Adrenal gland (tissue), 5 donors: ENCODE measurements around the gene ARL14EP.

ENCODE experiments used
- POLR2A ChIP-seq, 2 donors: fragments of 450-650 bp; IDR thresholded peaks; one replicate each; pipeline ENCODE4 v1.6.1; 2017; ENCODE audit warnings: antibody characterized with exemption in 2 of 2, mild to moderate bottlenecking in 2 of 2, moderate library complexity in 1 of 2
- TF ChIP-seq, protein P1 (sequence below), 6 experiments: fragments of 450-650 bp in 4 of 6; fragments of 200-600 bp in 2 of 6; sonication (generic) in 1 of 6; IDR thresholded peaks; 1 replicate in 5 of 6; 2 replicates in 1 of 6; pipeline versions ENCODE4 v1.5.1 to v1.8.0; 2016 to 2021; ENCODE audit warnings: antibody characterized with exemption in 6 of 6, mild to moderate bottlenecking in 2 of 6, moderate library complexity in 1 of 6
- donor health status: DM: no; HTN: no; CAD: no.

DNA sequence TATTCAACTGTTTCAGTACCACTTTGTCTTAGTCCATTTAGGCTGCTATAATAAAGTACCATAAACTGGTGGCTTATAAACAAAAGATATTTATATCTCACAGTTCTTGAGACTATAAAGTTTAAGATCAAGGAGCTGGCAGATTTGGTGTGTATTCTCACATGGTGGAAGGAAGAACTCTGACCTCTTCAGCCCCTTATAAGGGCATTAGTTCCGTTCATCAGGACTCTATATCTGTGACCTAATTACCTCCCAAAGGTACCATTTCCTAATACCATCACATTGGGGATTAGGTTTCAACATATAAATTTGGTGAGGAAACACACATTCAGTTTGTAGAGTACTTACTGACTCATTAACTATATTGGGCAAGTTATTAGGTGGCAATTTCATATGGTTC is 10.7 kb upstream of the ARL14EP start:
- TF ChIP-seq POLR2A (IDR thresholded peaks at IDR 0.05): no peak
- TF ChIP-seq, protein P1, sequence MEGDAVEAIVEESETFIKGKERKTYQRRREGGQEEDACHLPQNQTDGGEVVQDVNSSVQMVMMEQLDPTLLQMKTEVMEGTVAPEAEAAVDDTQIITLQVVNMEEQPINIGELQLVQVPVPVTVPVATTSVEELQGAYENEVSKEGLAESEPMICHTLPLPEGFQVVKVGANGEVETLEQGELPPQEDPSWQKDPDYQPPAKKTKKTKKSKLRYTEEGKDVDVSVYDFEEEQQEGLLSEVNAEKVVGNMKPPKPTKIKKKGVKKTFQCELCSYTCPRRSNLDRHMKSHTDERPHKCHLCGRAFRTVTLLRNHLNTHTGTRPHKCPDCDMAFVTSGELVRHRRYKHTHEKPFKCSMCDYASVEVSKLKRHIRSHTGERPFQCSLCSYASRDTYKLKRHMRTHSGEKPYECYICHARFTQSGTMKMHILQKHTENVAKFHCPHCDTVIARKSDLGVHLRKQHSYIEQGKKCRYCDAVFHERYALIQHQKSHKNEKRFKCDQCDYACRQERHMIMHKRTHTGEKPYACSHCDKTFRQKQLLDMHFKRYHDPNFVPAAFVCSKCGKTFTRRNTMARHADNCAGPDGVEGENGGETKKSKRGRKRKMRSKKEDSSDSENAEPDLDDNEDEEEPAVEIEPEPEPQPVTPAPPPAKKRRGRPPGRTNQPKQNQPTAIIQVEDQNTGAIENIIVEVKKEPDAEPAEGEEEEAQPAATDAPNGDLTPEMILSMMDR (IDR thresholded peaks at IDR 0.05): no peak
